NCI-H187 (cell line): Measurements from ENCODE around the gene UQCC2.

Source experiments
- DNase-seq, 2 experiments: peaks; one replicate each; lab custom pipeline; 2025; lab: John Stamatoyannopoulos, UW

Gene UQCC2

GRCh38 chr6:33676416-33677142 is 34.9 kb downstream of the UQCC2 start:
- DNase-seq = no peak

- no peak for DNase-seq
Measured at GRCh38 chr6:33675968-33676367, 35.5 kb downstream of the UQCC2 start.

- DNase-seq = no peak
Measured at GRCh38 chr6:33673851-33674250, 37.6 kb downstream of the UQCC2 start.

GRCh38 chr6:33672808-33673207 is 38.7 kb downstream of the UQCC2 start:
- DNase-seq = no peak

- no peak for DNase-seq
Measured at GRCh38 chr6:33671744-33672072, 39.8 kb downstream of the UQCC2 start.

- DNase-seq = no peak
Measured at GRCh38 chr6:33670971-33671743, 40.3 kb downstream of the UQCC2 start.

GRCh38 chr6:33670086-33670660 is 41.3 kb downstream of the UQCC2 start:
- no peak for DNase-seq

- no peak for DNase-seq
Measured at GRCh38 chr6:33668914-33669313, 42.6 kb downstream of the UQCC2 start.

- DNase-seq = no peak
Measured at GRCh38 chr6:33668328-33668727, 43.2 kb downstream of the UQCC2 start.

GRCh38 chr6:33667776-33668175 is 43.7 kb downstream of the UQCC2 start:
- no peak for DNase-seq

- DNase-seq = no peak
Measured at GRCh38 chr6:33667072-33667471, 44.4 kb downstream of the UQCC2 start.

- no peak for DNase-seq
Measured at GRCh38 chr6:33665957-33666356, 45.5 kb downstream of the UQCC2 start.

GRCh38 chr6:33664506-33665057 is 46.9 kb downstream of the UQCC2 start:
- no peak for DNase-seq

- DNase-seq = no peak
Measured at GRCh38 chr6:33663727-33664449, 47.6 kb downstream of the UQCC2 start.

- no peak for DNase-seq
Measured at GRCh38 chr6:33663028-33663427, 48.5 kb downstream of the UQCC2 start.

- no peak for DNase-seq
Measured at GRCh38 chr6:33662318-33662717, 49.2 kb downstream of the UQCC2 start.

- no peak for DNase-seq
Measured at GRCh38 chr6:33661106-33661838, 50.2 kb downstream of the UQCC2 start.

GRCh38 chr6:33659986-33660385 is 51.5 kb downstream of the UQCC2 start:
- DNase-seq = no peak

- no peak for DNase-seq
Measured at GRCh38 chr6:33658982-33659689, 52.4 kb downstream of the UQCC2 start.

GRCh38 chr6:33656844-33657243 is 54.7 kb downstream of the UQCC2 start:
- DNase-seq = no peak
